ENCODE measurements around the gene SLC30A3.

DNA sequence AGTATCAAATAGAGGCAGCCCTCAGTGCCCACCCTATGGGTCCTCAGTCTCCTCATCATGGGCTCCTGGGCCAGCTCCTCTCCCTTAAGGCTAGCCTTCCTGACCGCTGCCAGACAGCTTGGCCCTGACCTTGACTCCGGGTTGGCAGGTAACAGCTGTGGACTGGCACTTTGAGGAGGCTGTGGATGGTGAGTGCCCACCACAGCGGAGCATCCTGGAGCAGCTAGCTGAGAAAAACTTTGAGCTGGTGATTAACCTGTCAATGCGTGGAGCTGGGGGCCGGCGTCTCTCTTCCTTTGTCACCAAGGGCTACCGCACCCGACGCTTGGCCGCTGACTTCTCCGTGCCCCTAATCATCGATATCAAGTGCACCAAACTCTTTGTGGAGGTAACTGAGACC lies 26.7 kb downstream of the SLC30A3 start:
- no peak for TF ChIP-seq POLR2A (IDR thresholded peaks at IDR 0.05)
- TF ChIP-seq, protein P1, sequence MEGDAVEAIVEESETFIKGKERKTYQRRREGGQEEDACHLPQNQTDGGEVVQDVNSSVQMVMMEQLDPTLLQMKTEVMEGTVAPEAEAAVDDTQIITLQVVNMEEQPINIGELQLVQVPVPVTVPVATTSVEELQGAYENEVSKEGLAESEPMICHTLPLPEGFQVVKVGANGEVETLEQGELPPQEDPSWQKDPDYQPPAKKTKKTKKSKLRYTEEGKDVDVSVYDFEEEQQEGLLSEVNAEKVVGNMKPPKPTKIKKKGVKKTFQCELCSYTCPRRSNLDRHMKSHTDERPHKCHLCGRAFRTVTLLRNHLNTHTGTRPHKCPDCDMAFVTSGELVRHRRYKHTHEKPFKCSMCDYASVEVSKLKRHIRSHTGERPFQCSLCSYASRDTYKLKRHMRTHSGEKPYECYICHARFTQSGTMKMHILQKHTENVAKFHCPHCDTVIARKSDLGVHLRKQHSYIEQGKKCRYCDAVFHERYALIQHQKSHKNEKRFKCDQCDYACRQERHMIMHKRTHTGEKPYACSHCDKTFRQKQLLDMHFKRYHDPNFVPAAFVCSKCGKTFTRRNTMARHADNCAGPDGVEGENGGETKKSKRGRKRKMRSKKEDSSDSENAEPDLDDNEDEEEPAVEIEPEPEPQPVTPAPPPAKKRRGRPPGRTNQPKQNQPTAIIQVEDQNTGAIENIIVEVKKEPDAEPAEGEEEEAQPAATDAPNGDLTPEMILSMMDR (IDR thresholded peaks at IDR 0.05), result no peak

Measured in right lobe of liver (tissue), 4 donors.